ENCODE results near the gene BCAS1.

The BCAS1 gene

DNA sequence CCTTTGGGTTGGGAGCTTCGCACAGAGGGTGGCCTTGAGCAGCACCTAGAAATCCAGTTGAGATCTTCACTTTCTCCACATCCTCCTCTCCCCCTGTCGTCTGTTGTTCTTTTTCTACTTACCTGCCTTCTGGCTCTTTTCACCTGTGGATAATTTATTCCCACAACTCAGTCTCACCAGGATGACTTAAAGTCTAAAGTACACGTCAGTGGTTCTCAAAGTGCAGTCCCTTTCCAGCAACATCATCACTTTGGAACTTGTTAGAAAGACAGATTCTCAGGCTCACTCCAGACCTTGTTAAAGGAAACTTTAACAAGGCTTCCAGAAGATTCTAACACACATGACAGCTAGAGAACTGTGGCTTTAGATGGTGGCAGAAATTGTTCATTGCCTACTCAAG lies 27.7 kb upstream of the BCAS1 start:
- TF ChIP-seq YY1 (IDR thresholded peaks at IDR 0.05; ENCODE audit: low read depth) (no peak), CREB1 (IDR thresholded peaks at IDR 0.05; ENCODE audit: low read depth) (no peak), EGR1 (IDR thresholded peaks at IDR 0.05) (no peak), MAX (IDR thresholded peaks at IDR 0.05) (no peak), CEBPB (IDR thresholded peaks at IDR 0.05) (no peak), TCF12 (IDR thresholded peaks at IDR 0.05; ENCODE audit: low read depth) (no peak), EP300 (IDR thresholded peaks at IDR 0.05; ENCODE audit: borderline replicate concordance) (no peak), ZBTB7A (IDR thresholded peaks at IDR 0.05; ENCODE audit: low read depth) (no peak), FOXM1 (IDR thresholded peaks at IDR 0.05; ENCODE audit: borderline replicate concordance, low read depth) (no peak)
- TF ChIP-seq, protein P1, sequence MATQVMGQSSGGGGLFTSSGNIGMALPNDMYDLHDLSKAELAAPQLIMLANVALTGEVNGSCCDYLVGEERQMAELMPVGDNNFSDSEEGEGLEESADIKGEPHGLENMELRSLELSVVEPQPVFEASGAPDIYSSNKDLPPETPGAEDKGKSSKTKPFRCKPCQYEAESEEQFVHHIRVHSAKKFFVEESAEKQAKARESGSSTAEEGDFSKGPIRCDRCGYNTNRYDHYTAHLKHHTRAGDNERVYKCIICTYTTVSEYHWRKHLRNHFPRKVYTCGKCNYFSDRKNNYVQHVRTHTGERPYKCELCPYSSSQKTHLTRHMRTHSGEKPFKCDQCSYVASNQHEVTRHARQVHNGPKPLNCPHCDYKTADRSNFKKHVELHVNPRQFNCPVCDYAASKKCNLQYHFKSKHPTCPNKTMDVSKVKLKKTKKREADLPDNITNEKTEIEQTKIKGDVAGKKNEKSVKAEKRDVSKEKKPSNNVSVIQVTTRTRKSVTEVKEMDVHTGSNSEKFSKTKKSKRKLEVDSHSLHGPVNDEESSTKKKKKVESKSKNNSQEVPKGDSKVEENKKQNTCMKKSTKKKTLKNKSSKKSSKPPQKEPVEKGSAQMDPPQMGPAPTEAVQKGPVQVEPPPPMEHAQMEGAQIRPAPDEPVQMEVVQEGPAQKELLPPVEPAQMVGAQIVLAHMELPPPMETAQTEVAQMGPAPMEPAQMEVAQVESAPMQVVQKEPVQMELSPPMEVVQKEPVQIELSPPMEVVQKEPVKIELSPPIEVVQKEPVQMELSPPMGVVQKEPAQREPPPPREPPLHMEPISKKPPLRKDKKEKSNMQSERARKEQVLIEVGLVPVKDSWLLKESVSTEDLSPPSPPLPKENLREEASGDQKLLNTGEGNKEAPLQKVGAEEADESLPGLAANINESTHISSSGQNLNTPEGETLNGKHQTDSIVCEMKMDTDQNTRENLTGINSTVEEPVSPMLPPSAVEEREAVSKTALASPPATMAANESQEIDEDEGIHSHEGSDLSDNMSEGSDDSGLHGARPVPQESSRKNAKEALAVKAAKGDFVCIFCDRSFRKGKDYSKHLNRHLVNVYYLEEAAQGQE (IDR thresholded peaks at IDR 0.05; ENCODE audit: low read depth) = no peak
- TF ChIP-seq, protein P2, sequence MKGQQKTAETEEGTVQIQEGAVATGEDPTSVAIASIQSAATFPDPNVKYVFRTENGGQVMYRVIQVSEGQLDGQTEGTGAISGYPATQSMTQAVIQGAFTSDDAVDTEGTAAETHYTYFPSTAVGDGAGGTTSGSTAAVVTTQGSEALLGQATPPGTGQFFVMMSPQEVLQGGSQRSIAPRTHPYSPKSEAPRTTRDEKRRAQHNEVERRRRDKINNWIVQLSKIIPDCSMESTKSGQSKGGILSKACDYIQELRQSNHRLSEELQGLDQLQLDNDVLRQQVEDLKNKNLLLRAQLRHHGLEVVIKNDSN (IDR thresholded peaks at IDR 0.05) = no peak

- TF ChIP-seq TCF12 (IDR thresholded peaks at IDR 0.05; ENCODE audit: low read depth) (no peak), TAF1 (IDR thresholded peaks at IDR 0.05; ENCODE audit: low read depth) (no peak), CEBPB (IDR thresholded peaks at IDR 0.05) (no peak), EGR1 (IDR thresholded peaks at IDR 0.05) (no peak), TEAD4 (IDR thresholded peaks at IDR 0.05) (no peak), YY1 (IDR thresholded peaks at IDR 0.05; ENCODE audit: low read depth) (no peak), EP300 (IDR thresholded peaks at IDR 0.05; ENCODE audit: borderline replicate concordance) (no peak)
- TF ChIP-seq, protein P2 (IDR thresholded peaks at IDR 0.05) = no peak
These were observed 26.8 kb upstream of the BCAS1 start for GRCh38 chr20:54097236-54097529.

GRCh38 chr20:54095824-54096223 lies 25.4 kb upstream of the BCAS1 start:
- TF ChIP-seq, protein P2 (IDR thresholded peaks at IDR 0.05) = no peak
- TF ChIP-seq EP300 (IDR thresholded peaks at IDR 0.05; ENCODE audit: borderline replicate concordance) (no peak), ZBTB7A (IDR thresholded peaks at IDR 0.05; ENCODE audit: low read depth) (no peak), MAX (IDR thresholded peaks at IDR 0.05) (no peak), CEBPB (IDR thresholded peaks at IDR 0.05) (no peak), EGR1 (IDR thresholded peaks at IDR 0.05) (no peak), TAF1 (IDR thresholded peaks at IDR 0.05; ENCODE audit: low read depth) (no peak), TCF12 (IDR thresholded peaks at IDR 0.05; ENCODE audit: low read depth) (no peak), RAD21 (IDR thresholded peaks at IDR 0.05; ENCODE audit: low read depth) (no peak), NFIC (IDR thresholded peaks at IDR 0.05) (no peak), CREB1 (IDR thresholded peaks at IDR 0.05; ENCODE audit: low read depth) (no peak), YY1 (IDR thresholded peaks at IDR 0.05; ENCODE audit: low read depth) (no peak)
- TF ChIP-seq, protein P1 (IDR thresholded peaks at IDR 0.05; ENCODE audit: low read depth) = no peak

- TF ChIP-seq CREB1 (IDR thresholded peaks at IDR 0.05; ENCODE audit: low read depth) (no peak), EP300 (IDR thresholded peaks at IDR 0.05; ENCODE audit: borderline replicate concordance) (no peak), TEAD4 (IDR thresholded peaks at IDR 0.05) (no peak), RAD21 (IDR thresholded peaks at IDR 0.05; ENCODE audit: low read depth) (no peak), TAF1 (IDR thresholded peaks at IDR 0.05; ENCODE audit: low read depth) (no peak), CEBPB (IDR thresholded peaks at IDR 0.05) (no peak)
- TF ChIP-seq, protein P1 (IDR thresholded peaks at IDR 0.05; ENCODE audit: low read depth) = no peak
These were observed 23.8 kb upstream of the BCAS1 start for GRCh38 chr20:54094268-54094580.
